Panc1 (cell line): ENCODE results near the gene MADD. TPM values are rescaled to one million over a fixed set of nuclear protein-coding genes. Genes with fewer than 3 reads are reported as not detected.
"Not testable (repeated sequence)": the region's sequence is repeated elsewhere in the genome, so short reads cannot be mapped to it uniquely, and the experiment has no call there.

ENCODE experiments used
- ATAC-seq: fragments of 200-7000 bp; cut with Tn5 transposase; 2 replicates; pipeline ENCODE4 v1.9.1; 2020; ENCODE audit warnings: mild to moderate bottlenecking, moderate library complexity
- BruUV-seq: library from RNA; stranded (reverse); fragments of 400-500 nt; replicated peaks from 2 replicates; lab custom pipeline; 2021; lab: Mats Ljungman, UMichigan
- CTCF ChIA-PET: fragments of 300-600 bp; sonication (Branson Sonifier 250); formaldehyde crosslinking; loops from one replicate; lab custom pipeline; 2022; ENCODE audit warnings: antibody characterized with exemption; lab: Charles Lee
- POLR2A ChIA-PET: fragments of 300-600 bp; sonication (Branson Sonifier 250); formaldehyde crosslinking; loops from one replicate; lab custom pipeline; 2022; ENCODE audit warnings: antibody characterized with exemption; lab: Charles Lee
- DNase-seq: peaks from one replicate; pipeline ENCODE4 v3.0.0-alpha.2; 2010; ENCODE audit warnings: low read depth, low spot score
- H3K27ac ChIP-seq: 2 replicates; pipeline ENCODE4 v1.5.1; 2011; ENCODE audit warnings: mild to moderate bottlenecking, low read length, inconsistent platforms
- H3K27me3 ChIP-seq: fragments of 200-500 bp; sonication (Bioruptor generic); 2 replicates; pipeline ENCODE4 v1.6.0; 2014; ENCODE audit warnings: low read length, inconsistent platforms; ENCODE audit not compliant: control insufficient read depth, insufficient read depth
- H3K36me3 ChIP-seq: fragments of 200-500 bp; sonication (Bioruptor generic); 2 replicates; pipeline ENCODE4 v1.5.1; 2014; ENCODE audit warnings: inconsistent platforms, mild to moderate bottlenecking, low read length, moderate library complexity; ENCODE audit not compliant: control insufficient read depth, insufficient read depth
- H3K4me1 ChIP-seq: 2 replicates; pipeline ENCODE4 v1.5.1; 2011; ENCODE audit warnings: inconsistent platforms, mild to moderate bottlenecking, low read length, moderate library complexity; ENCODE audit not compliant: control insufficient read depth, insufficient read depth
- H3K4me3 ChIP-seq, 2 experiments: 2 replicates each; pipeline ENCODE4 v1.5.1; 2011 to 2012; ENCODE audit warnings: low read depth in 2 of 2, low read length in 2 of 2, mild to moderate bottlenecking in 2 of 2, inconsistent platforms in 1 of 2, moderate library complexity in 1 of 2
- H3K9me3 ChIP-seq: fragments of 200-500 bp; sonication (Bioruptor generic); 2 replicates; pipeline ENCODE4 v1.5.1; 2014; ENCODE audit warnings: low read depth, mild to moderate bottlenecking, inconsistent platforms, low read length, moderate library complexity; ENCODE audit not compliant: control insufficient read depth, insufficient read depth
- CTCF ChIP-seq: fragments of 450-650 bp; IDR thresholded peaks from 2 replicates; pipeline ENCODE4 v1.5.1; 2017; ENCODE audit warnings: mild to moderate bottlenecking
- POLR2AphosphoS5 ChIP-seq: IDR thresholded peaks from 2 replicates; pipeline ENCODE4 v1.6.1; 2012; ENCODE audit warnings: mild to moderate bottlenecking, low read depth, low read length, moderate library complexity
- REST ChIP-seq, 2 experiments: IDR thresholded peaks; 2 replicates each; pipeline ENCODE4 v1.6.1; 2011 to 2012; ENCODE audit warnings: low read depth in 2 of 2, control low read depth in 1 of 2, low read length in 1 of 2, mild to moderate bottlenecking in 1 of 2, moderate library complexity in 1 of 2; ENCODE audit not compliant: insufficient read depth in 1 of 2
- SIN3A ChIP-seq: IDR thresholded peaks from 2 replicates; pipeline ENCODE4 v1.6.1; 2012; ENCODE audit warnings: low read depth, mild to moderate bottlenecking, low read length, moderate library complexity, borderline replicate concordance; ENCODE audit not compliant: insufficient read depth
- TCF7L2 ChIP-seq: IDR thresholded peaks from 2 replicates; pipeline ENCODE4 v1.6.1; 2011; ENCODE audit warnings: mild to moderate bottlenecking, low read depth, low read length, inconsistent platforms
- in situ Hi-C: cut with HindIII; loops from 2 replicates; pipeline ENCODE4 v1.10.0; 2016; ENCODE audit warnings: low sequenced_read_pairs, low pct_unique_long_range_greater_than_20kb
- intact Hi-C: fragments of 100-400 bp; cut with micrococcal nuclease; formaldehyde crosslinking; loops from one replicate; pipeline ENCODE4 v1.10.0; 2022; ENCODE audit not compliant: unreplicated experiment
- total RNA-seq: library from RNA; stranded (reverse); gene quantifications from one replicate; pipeline ENCODE4 v1.2.1, GENCODE V29; 2021; ENCODE audit not compliant: unreplicated experiment

MADD gene
- total RNA-seq, 1 experiment from 2014 or later = 51.1 TPM

GRCh38 chr11:47308050-47308823 is 38.3 kb downstream of the MADD start:
- no TSS peak for BruUV-seq
- Histone ChIP-seq H3K9me3 (no peaks in the 10 kb centered on the region), H3K27me3 (no peaks in the 10 kb centered on the region), H3K4me3 (no peak overlapping the region), H3K36me3 (peaks cover 6% of the 10 kb centered on the region; the same call in 1 of the 2 replicates), H3K27ac (no peak overlapping the region), H3K4me1 (no peaks in the 10 kb centered on the region)
- ChIA-PET CTCF (no interaction called here), POLR2A (no interaction called here)
- DNase-seq (no peak), ATAC-seq (no peak)
- TF ChIP-seq POLR2AphosphoS5 (no peak), TCF7L2 (no peak), REST (IDR thresholded peaks at IDR 0.05; ENCODE audit: insufficient read depth in 1 of 2, low read depth in 2 of 2, low read length in 1 of 2) (no peak), CTCF (no peak), SIN3A (no peak)
- in situ Hi-C loops (no loop called here), intact Hi-C loops (no loop called here)

- POLR2A ChIA-PET = no interaction called here
- CTCF ChIA-PET = no interaction called here
- intact Hi-C loops (no loop called here), in situ Hi-C loops (no loop called here)
- Histone ChIP-seq H3K27me3 (no peaks in the 10 kb centered on the region), H3K9me3 (no peaks in the 10 kb centered on the region), H3K4me1 (no peaks in the 10 kb centered on the region), H3K4me3 (no peak overlapping the region), H3K27ac (no peak overlapping the region), H3K36me3 (peaks cover 4% of the 10 kb centered on the region; the same call in 1 of the 2 replicates)
- ATAC-seq (no peak), DNase-seq (no peak)
- no peak for TF ChIP-seq POLR2AphosphoS5
- TF ChIP-seq REST (IDR thresholded peaks at IDR 0.05; ENCODE audit: insufficient read depth in 1 of 2, low read depth in 2 of 2, low read length in 1 of 2) = no peak
- no TSS peak for BruUV-seq
Measured at GRCh38 chr11:47314992-47315391, 45.1 kb downstream of the MADD start.

- DNase-seq, H3K9me3 ChIP-seq, H3K36me3 ChIP-seq, H3K27ac ChIP-seq, in situ Hi-C loops, CTCF ChIA-PET, H3K4me3 ChIP-seq, ATAC-seq, H3K4me1 ChIP-seq, POLR2A ChIA-PET, intact Hi-C loops, H3K27me3 ChIP-seq, BruUV-seq: not testable (repeated sequence)
Measured at GRCh38 chr11:47316501-47316900, 46.6 kb downstream of the MADD start.
